K562 (cell line): ENCODE data around the gene TP63.

Source experiments
- CHD1 ChIP-seq: fragments of 200-600 bp; sonication (generic); IDR thresholded peaks from one replicate; pipeline ENCODE4 v1.6.1; 2012; ENCODE audit warnings: mild to moderate bottlenecking, moderate library complexity, low read length, inconsistent platforms
- CTCF ChIP-seq, 3 experiments: IDR thresholded peaks in 2 of 3; conservative IDR thresholded peaks in 1 of 3; 2 replicates each; pipeline ENCODE4 v1.5.1; 2011 to 2012; ENCODE audit warnings: low read length in 3 of 3, mild to moderate bottlenecking in 3 of 3, control low read depth in 2 of 3, improper control_type of control experiment in 1 of 3, inconsistent platforms in 1 of 3, low read depth in 1 of 3, mixed read lengths in 1 of 3, moderate library complexity in 1 of 3; ENCODE audit not compliant: insufficient read depth in 2 of 3
- EZH2 ChIP-seq: IDR thresholded peaks from 2 replicates; pipeline ENCODE4 v1.6.1; 2012; ENCODE audit warnings: low read depth, mild to moderate bottlenecking, inconsistent platforms, low read length, borderline replicate concordance
- HEY1 ChIP-seq: fragments of 250-450 bp; sonication (Bioruptor Pico); IDR thresholded peaks from 2 replicates; pipeline ENCODE4 v1.5.0; 2020; ENCODE audit warnings: mild to moderate bottlenecking, moderate library complexity, borderline replicate concordance
- SMARCA4 ChIP-seq: fragments of 450-650 bp; IDR thresholded peaks from 2 replicates; pipeline ENCODE4 v1.6.1; 2016
- ZBTB33 ChIP-seq: sonication (generic); formaldehyde crosslinking; IDR thresholded peaks from 2 replicates; pipeline ENCODE4 v1.8.1; 2023; ENCODE audit warnings: mild to moderate bottlenecking, missing genetic modification reagents
- TF ChIP-seq, protein P1 (sequence below): fragments of 450-650 bp; formaldehyde crosslinking; IDR thresholded peaks from 2 replicates; pipeline ENCODE4 v1.4.0; 2020; ENCODE audit warnings: mild to moderate bottlenecking, mixed read lengths
- TF ChIP-seq, protein P2 (sequence below), 2 experiments: fragments of 450-650 bp in 1 of 2; sonication (generic) in 1 of 2; formaldehyde crosslinking in 1 of 2; IDR thresholded peaks in 1 of 2; conservative IDR thresholded peaks in 1 of 2; 2 replicates each; pipeline versions ENCODE4 v1.6.1 to v1.8.1; 2016 to 2023; ENCODE audit warnings: mild to moderate bottlenecking in 2 of 2, moderate library complexity in 2 of 2, inconsistent platforms in 1 of 2, missing genetic modification reagents in 1 of 2
- TF ChIP-seq, protein P3 (sequence below): sonication (generic); formaldehyde crosslinking; IDR thresholded peaks from 2 replicates; pipeline ENCODE4 v1.8.0; 2022; ENCODE audit warnings: mild to moderate bottlenecking, low read depth, missing genetic modification reagents

- TF ChIP-seq CTCF (IDR thresholded peaks at IDR 0.05 in 2 of 3, conservative IDR thresholded peaks at IDR 0.05 in 1 of 3; ENCODE audit: insufficient read depth in 2 of 3, low read depth in 1 of 3, low read length in 3 of 3) (no peak), ZBTB33 (no peak), CHD1 (no peak), SMARCA4 (no peak), EZH2 (no peak), HEY1 (CRISPR knock-in tag) (no peak)
- TF ChIP-seq, protein P1, sequence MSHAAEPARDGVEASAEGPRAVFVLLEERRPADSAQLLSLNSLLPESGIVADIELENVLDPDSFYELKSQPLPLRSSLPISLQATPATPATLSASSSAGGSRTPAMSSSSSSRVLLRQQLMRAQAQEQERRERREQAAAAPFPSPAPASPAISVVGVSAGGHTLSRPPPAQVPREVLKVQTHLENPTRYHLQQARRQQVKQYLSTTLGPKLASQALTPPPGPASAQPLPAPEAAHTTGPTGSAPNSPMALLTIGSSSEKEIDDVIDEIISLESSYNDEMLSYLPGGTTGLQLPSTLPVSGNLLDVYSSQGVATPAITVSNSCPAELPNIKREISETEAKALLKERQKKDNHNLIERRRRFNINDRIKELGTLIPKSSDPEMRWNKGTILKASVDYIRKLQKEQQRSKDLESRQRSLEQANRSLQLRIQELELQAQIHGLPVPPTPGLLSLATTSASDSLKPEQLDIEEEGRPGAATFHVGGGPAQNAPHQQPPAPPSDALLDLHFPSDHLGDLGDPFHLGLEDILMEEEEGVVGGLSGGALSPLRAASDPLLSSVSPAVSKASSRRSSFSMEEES (CRISPR knock-in tag), result no peak
- TF ChIP-seq, protein P2, sequence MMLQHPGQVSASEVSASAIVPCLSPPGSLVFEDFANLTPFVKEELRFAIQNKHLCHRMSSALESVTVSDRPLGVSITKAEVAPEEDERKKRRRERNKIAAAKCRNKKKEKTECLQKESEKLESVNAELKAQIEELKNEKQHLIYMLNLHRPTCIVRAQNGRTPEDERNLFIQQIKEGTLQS (IDR thresholded peaks at IDR 0.05), result no peak
- TF ChIP-seq, protein P2 (CRISPR knock-in tag; conservative IDR thresholded peaks at IDR 0.05), result no peak
- TF ChIP-seq, protein P3, sequence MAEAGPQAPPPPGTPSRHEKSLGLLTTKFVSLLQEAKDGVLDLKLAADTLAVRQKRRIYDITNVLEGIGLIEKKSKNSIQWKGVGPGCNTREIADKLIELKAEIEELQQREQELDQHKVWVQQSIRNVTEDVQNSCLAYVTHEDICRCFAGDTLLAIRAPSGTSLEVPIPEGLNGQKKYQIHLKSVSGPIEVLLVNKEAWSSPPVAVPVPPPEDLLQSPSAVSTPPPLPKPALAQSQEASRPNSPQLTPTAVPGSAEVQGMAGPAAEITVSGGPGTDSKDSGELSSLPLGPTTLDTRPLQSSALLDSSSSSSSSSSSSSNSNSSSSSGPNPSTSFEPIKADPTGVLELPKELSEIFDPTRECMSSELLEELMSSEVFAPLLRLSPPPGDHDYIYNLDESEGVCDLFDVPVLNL (CRISPR knock-in tag), result no peak
These were observed 150.2 kb downstream of the TP63 start for GRCh38 chr3:189781415-189781814.
